SJCRH30 (cell line): ENCODE measurements around the gene LMTK3. TPM values are rescaled to one million over a fixed set of nuclear protein-coding genes. Genes with fewer than 3 reads are reported as not detected.
"Not testable (repeated sequence)": the region's sequence is repeated elsewhere in the genome, so short reads cannot be mapped to it uniquely, and the experiment has no call there.

Source experiments
- DNase-seq, 2 experiments: peaks; one replicate each; pipeline ENCODE4 v3.0.0-alpha.2; 2015 to 2020
- H3K27ac ChIP-seq: fragments of 250-450 bp; sonication (Bioruptor Pico); 2 replicates; pipeline ENCODE4 v1.5.1; 2020; ENCODE audit warnings: mild to moderate bottlenecking, moderate library complexity
- H3K27me3 ChIP-seq: fragments of 250-450 bp; sonication (Bioruptor Pico); 2 replicates; pipeline ENCODE4 v1.5.1; 2020; ENCODE audit warnings: mild to moderate bottlenecking, moderate library complexity
- H3K36me3 ChIP-seq: fragments of 250-450 bp; sonication (Bioruptor Pico); 2 replicates; pipeline ENCODE4 v1.5.1; 2020; ENCODE audit warnings: mild to moderate bottlenecking, moderate library complexity
- H3K4me1 ChIP-seq: fragments of 250-450 bp; sonication (Bioruptor Pico); 2 replicates; pipeline ENCODE4 v1.5.1; 2020; ENCODE audit warnings: mild to moderate bottlenecking, moderate library complexity
- H3K4me3 ChIP-seq: fragments of 250-450 bp; sonication (Bioruptor Pico); 2 replicates; pipeline ENCODE4 v1.5.1; 2020; ENCODE audit warnings: mild to moderate bottlenecking, moderate library complexity
- H3K9me3 ChIP-seq: fragments of 250-450 bp; sonication (Bioruptor Pico); replicated peaks from 2 replicates; pipeline ENCODE4 v1.5.1; 2020; ENCODE audit warnings: mild to moderate bottlenecking, moderate library complexity
- total RNA-seq: library from RNA; depleted of rRNA; stranded (reverse); fragments of >200 nt; shearing (Covaris generic); gene quantifications from 2 replicates; pipeline ENCODE4 v1.2.3, GENCODE V29; 2014

LMTK3 gene
- total RNA-seq, 1 experiment from 2014 or later = not detected

DNA sequence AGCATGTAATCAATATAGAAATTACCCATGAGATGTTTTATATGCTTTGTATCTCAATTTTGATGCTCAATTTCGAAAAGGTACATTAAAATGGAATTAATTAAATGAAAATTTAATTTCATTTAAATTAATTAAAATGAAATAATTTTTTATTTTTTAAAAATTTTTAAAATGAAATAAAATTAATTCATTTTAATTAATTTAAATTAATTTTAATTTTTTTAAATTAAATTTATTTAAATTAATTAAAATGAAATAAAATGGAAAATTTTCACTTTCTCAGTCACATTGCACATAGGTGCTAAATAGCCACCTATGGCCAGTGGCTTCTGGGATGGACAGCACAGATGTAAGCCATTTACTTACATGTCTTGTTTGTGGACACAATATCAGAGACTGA lies 36.1 kb upstream of the LMTK3 start:
- Histone ChIP-seq H3K27me3 (peaks cover 19% of the 10 kb centered on the region), H3K27ac (no peak overlapping the region), H3K9me3 (no peaks in the 10 kb centered on the region), H3K4me3 (no peak overlapping the region), H3K36me3 (no peaks in the 10 kb centered on the region), H3K4me1 (no peaks in the 10 kb centered on the region; the same call in 1 of the 2 replicates)
- DNase-seq = no peak

DNA sequence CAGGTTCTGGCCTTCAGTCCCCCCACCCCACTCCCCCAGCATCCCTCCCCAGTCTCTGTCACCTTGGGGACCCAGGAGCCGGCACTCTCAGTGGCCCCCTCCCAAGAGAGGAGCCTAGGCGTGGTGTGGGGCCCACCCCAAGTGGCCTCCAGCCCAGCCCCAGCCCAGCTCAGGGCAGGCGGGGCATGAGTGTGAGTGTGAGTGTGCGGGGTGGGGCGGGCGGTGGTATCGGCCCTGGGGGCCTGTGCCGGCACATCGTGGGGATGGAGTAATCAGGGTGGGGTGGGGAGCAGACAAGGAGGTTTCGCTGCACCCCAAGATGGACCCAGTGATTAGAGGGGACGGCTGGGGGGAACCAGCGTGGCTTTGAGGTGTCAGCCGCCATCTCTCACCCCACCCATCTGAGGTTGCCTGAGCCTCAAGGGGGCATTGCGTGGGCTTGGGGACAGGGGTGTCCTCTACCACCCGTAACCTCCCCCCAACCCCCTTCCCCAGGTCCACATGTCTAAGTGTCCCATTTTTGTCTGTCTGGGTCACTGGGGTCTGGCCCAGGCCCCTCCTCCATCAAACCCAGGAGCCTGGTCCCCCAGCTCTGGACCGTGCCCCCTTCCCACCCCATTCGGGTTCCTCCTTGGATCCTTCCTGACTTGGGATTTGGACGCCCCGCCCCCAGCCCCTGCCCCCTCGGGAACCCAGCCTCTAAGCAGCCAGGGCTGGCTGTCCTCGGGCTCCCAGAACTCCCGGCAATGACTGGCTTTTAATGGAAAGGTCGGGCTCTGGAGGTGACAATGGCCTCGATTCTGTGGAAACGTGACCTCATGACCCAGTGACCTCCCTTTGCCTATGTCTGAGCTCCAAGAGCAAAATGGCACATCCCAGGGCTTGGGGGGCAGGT lies 33.5 kb upstream of the LMTK3 start:
- no peak overlapping the region for H3K27ac ChIP-seq
- peaks cover 4% of the 10 kb centered on the region for H3K27me3 ChIP-seq
- DNase-seq = no peak
- H3K36me3 ChIP-seq = no peaks in the 10 kb centered on the region
- H3K4me1 ChIP-seq = no peaks in the 10 kb centered on the region; the same call in 1 of the 2 replicates
- no peaks in the 10 kb centered on the region for H3K9me3 ChIP-seq
- no peak overlapping the region for H3K4me3 ChIP-seq

DNA sequence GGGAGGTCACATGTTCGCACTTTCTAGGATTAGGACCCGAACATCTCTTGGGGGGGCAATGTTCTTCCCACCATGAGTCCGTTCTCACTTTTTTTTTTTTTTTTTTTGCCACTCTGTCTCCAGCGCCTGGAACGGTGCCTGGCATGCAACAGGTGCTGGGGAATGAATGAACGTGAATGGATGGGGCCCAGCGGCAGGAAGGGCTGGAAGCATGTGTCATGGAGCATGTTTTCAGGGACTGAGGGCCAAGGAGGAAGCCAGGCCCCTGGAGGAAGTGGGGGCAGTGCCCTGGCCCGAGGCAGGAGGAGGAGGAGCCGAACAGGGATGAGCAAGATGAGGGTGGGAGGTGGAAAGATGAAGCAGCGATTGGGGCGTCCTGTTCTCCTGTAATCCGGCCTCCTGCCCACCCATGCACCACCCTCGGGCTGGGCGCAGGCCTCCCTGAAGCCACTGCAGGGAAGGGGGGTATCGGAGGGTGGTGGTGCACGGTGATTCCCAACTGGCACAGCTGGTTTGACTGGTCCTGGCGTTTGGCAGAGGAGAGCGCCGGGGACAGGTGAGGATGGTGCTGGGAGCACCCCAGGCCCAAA lies 31.6 kb upstream of the LMTK3 start:
- H3K36me3 ChIP-seq = no peaks in the 10 kb centered on the region
- H3K4me1 ChIP-seq = no peaks in the 10 kb centered on the region; the same call in 1 of the 2 replicates
- H3K27ac ChIP-seq = no peak overlapping the region
- peak; percentile 67 to 68 for DNase-seq
- no peaks in the 10 kb centered on the region for H3K9me3 ChIP-seq
- H3K4me3 ChIP-seq = no peak overlapping the region
- peaks cover 1% of the 10 kb centered on the region; the same call in 1 of the 2 replicates for H3K27me3 ChIP-seq

DNA sequence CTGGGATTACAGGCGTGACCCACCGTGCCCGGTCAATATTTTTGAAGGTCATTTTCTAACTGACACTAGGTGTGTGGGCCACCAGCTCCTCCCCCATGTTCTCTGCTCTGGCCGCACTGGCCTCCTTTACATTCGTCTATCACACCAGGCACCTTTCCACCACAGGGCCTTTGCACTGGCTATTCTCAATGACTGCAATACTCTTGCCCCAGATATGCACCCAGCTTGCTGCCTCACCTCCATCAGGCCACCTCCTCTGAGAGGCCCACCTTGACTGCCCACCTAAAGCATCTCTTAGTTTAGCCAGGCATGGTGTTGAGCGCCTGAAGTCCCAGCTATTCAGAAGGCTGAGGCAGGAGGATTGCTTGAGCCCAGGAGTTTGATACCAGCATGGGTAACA lies 30.2 kb upstream of the LMTK3 start:
- no peak for DNase-seq
- Histone ChIP-seq H3K9me3 (no peaks in the 10 kb centered on the region), H3K4me3 (no peak overlapping the region), H3K27me3 (no peaks in the 10 kb centered on the region), H3K36me3 (no peaks in the 10 kb centered on the region), H3K27ac (no peak overlapping the region), H3K4me1 (no peaks in the 10 kb centered on the region; the same call in 1 of the 2 replicates)

DNA sequence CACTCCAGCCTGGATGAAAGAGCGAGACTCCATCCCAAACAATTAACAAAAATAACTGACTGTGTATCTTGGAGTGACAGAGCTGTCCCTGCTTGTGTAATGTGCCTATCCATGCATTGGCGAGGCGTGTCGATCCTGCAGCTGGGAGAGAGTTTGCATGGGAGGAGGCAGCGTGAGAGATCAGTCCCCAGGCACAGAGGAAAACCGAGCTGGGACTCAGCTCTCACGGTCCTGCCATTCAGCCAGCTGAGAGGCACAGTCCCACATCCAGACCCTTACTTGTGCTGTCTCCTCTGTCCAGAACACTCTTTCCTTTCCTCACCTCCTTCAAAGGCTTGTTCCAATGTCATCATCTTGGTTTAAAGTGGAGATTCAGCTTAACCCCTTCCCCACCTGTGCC lies 28.5 kb upstream of the LMTK3 start:
- no peak for DNase-seq
- no peaks in the 10 kb centered on the region for H3K36me3 ChIP-seq

DNA sequence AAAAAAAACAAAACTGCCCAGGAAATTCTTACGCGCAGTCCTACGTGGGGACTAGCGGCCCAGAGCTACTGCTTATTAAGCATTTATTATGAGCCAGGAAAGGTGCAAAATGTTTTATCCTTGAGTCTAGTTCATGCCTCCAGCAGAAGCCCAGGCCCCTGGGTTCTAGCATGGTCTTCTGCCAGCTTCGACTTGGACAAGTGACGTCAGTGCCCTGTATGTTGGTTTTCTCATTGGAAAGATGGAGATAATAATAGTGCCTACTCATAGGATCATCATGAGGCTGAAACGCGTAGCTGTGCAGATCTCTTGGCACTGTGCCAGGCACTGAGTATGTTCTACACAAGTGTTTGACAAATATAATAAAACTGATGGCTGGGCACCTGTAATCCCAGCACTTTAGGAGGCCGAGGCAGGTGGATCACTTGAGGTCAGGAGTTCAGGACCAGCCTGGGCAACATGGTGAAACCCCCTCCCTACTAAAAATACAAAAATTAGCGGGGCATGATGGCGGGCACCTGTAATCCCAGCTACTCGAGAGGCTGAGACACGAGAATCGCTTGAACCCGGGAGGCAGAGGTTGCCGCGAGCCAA lies 28.0 kb upstream of the LMTK3 start:
- peak; percentile 36 to 56 for DNase-seq
- no peaks in the 10 kb centered on the region for H3K9me3 ChIP-seq
- H3K36me3 ChIP-seq = no peaks in the 10 kb centered on the region
- no peak overlapping the region for H3K4me3 ChIP-seq
- H3K27me3 ChIP-seq = peaks cover 2% of the 10 kb centered on the region; the same call in 1 of the 2 replicates
- no peaks in the 10 kb centered on the region; the same call in 1 of the 2 replicates for H3K4me1 ChIP-seq
- no peak overlapping the region for H3K27ac ChIP-seq

More for the DNA sequence above, 28.5 kb upstream of the LMTK3 start:
- no peak overlapping the region for H3K4me3 ChIP-seq
- H3K9me3 ChIP-seq = no peaks in the 10 kb centered on the region
- H3K4me1 ChIP-seq = no peaks in the 10 kb centered on the region; the same call in 1 of the 2 replicates
- no peaks in the 10 kb centered on the region for H3K27me3 ChIP-seq
- no peak overlapping the region for H3K27ac ChIP-seq

DNA sequence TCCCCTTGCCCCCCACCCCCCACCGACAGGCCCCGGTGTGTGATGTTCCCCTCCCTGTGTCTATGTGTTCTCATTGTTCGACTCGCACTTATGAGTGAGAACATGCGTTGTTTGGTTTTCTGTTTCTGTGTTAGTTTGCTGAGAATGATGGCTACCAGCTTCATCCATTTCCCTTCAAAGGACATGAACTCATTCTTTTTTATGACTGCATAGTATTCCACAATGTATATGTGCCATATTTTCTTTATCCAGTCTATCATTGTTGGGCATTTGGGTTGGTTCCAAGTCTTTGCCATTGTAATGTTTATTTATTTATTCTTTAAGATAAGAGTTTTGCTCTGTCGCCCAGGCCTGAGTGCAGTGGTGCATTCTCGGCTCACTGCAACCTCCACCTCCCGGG lies 26.4 kb upstream of the LMTK3 start:
- H3K4me1 ChIP-seq, DNase-seq, H3K4me3 ChIP-seq, H3K27ac ChIP-seq, H3K9me3 ChIP-seq, H3K36me3 ChIP-seq, H3K27me3 ChIP-seq: not testable (repeated sequence)

DNA sequence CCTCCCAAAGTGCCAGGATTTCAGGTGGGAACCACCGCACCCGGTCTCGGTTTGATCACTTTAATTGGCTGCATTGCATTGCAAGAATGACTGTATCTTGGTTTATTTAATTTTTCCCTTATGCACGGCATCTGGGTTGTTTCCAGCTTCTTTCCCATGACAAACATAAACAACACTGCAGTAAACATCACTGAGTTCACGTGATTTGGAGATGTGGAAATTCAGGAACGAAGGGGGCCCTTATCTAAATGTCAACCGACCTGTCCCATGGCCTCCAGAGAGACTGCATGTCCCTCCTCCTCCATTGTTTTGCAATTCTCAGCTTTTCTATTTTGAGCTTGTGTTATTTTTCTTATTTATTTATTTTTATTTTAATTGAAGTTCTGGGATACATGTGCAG lies 25.9 kb upstream of the LMTK3 start:
- H3K9me3 ChIP-seq = no peaks in the 10 kb centered on the region
- H3K27me3 ChIP-seq = peaks cover 10% of the 10 kb centered on the region; the same call in 1 of the 2 replicates
- H3K36me3 ChIP-seq = no peaks in the 10 kb centered on the region
- no peak overlapping the region for H3K27ac ChIP-seq
- DNase-seq = no peak
- H3K4me3 ChIP-seq = no peak overlapping the region
- no peaks in the 10 kb centered on the region for H3K4me1 ChIP-seq

DNA sequence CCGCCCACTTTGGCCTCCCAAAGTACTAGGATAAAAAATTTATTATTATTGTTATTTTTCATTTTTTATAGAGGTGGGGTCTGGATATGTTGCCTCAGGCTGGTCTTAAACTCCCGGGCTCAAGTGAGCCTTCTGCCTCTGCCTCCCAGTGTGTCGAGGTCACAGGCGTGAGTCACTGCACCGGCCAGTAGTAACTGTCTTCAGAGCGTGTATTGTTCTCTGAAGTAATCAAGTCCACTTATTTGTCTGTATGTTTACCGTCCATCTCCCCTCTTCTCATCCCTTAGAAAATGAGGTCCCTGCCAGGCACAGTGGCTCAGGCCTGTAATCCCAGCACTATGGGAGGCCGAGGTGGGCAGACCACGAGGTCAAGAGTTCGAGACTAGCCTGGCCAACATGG lies 22.1 kb upstream of the LMTK3 start:
- peaks cover 10% of the 10 kb centered on the region; the same call in 1 of the 2 replicates for H3K27me3 ChIP-seq
- H3K4me3 ChIP-seq = no peak overlapping the region
- H3K9me3 ChIP-seq = no peaks in the 10 kb centered on the region
- H3K4me1 ChIP-seq = no peaks in the 10 kb centered on the region
- no peak for DNase-seq
- no peaks in the 10 kb centered on the region for H3K36me3 ChIP-seq
- no peak overlapping the region for H3K27ac ChIP-seq

DNA sequence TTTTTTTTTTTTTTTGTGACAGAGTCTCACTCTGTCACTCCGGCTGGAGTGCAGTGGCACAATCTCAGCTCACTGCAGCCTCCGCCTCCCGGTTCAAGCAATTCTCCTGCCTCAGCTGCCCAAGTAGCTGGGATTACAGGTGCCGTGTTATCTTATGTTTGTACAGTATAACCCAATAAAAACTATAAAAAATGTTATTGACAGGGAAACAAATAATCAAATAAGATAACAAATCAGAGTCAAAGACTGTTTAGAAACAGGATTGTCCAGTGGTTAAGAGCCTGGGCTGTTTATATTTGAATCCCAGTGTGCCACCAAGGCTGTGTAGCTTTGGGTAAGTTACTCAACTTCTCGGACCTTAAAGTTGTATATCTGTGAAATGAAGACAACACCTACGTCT lies 19.1 kb upstream of the LMTK3 start:
- Histone ChIP-seq H3K4me1 (no peaks in the 10 kb centered on the region), H3K36me3 (no peaks in the 10 kb centered on the region), H3K27me3 (peaks cover 10% of the 10 kb centered on the region; the same call in 1 of the 2 replicates), H3K4me3 (no peak overlapping the region), H3K27ac (no peak overlapping the region), H3K9me3 (no peaks in the 10 kb centered on the region)
- DNase-seq = no peak

DNA sequence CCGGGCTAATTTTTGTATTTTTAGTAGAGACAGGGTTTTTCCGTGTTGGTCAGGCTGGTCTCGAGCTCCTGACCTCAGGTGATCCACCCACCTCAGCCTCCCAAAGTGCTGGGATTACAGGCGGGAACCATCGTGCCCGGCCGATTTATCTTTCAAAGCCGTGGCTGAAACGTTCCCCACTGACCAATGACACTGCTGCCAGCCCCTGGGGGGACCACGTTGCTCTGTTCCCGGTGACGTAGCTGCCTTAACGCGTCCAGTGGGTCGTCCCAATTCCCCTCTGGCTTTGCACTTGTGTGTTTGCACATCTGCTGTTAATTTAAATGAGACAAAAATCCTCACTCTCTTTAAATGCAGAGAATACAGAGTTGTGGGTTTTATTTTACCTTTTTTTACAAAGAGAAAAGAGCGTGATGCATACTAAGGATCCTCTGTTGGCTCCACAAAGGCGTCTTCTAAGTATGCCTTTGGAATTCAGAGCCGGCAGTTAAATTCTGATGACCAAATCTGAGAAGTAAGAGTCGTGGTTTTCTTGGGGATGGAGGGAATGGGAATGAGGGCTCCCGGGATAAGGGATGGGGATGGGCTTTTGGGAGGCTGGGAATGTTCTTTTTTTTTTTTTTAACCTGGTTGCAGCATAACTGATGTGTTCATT lies 18.6 kb upstream of the LMTK3 start:
- Histone ChIP-seq H3K4me1 (no peaks in the 10 kb centered on the region), H3K27me3 (peaks cover 10% of the 10 kb centered on the region; the same call in 1 of the 2 replicates), H3K36me3 (no peaks in the 10 kb centered on the region), H3K4me3 (no peak overlapping the region), H3K9me3 (no peaks in the 10 kb centered on the region), H3K27ac (no peak overlapping the region)
- no peak for DNase-seq

DNA sequence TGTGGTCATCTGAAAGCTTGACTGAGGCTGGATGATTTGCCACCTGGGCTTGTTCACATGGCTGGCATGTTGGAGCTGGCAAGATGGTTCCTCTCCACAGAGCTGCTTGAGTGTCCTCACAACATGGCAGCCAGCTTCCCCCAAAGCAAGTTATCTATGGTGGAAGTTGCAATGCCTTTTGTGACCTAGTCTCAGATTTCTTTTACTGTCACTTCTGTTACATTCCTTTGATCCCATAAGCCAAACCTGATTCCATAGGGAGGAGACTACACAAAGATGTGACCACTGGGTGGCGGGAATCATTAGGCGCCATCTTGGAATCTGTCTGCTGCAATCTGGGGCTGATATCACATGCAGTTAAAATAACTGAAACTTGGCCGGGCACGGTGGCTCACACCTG lies 17.5 kb upstream of the LMTK3 start:
- Histone ChIP-seq H3K27ac (no peak overlapping the region), H3K4me3 (no peak overlapping the region), H3K27me3 (peaks cover 3% of the 10 kb centered on the region; the same call in 1 of the 2 replicates), H3K4me1 (no peaks in the 10 kb centered on the region), H3K9me3 (no peaks in the 10 kb centered on the region), H3K36me3 (no peaks in the 10 kb centered on the region)
- DNase-seq = no peak

DNA sequence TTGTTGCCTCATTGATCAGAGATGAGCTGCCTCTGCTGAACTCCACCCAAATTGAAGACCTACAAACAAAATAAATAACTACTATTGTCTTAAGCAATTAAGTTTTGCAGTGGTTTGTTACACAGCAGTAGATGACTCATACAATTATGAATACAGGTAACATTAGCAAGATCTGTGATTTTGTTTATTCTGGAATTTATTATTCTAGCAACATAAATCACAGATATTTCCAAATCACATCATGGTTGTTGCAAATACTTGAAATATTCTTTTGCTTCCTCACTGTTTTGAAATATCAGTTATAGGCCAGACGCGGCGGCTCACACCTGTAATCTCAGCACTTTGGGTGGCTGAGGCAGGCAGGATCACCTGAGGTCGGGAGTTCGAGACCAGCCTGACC lies 13.1 kb upstream of the LMTK3 start:
- no peak overlapping the region for H3K4me3 ChIP-seq
- no peak overlapping the region for H3K27ac ChIP-seq
- no peaks in the 10 kb centered on the region for H3K27me3 ChIP-seq
- no peaks in the 10 kb centered on the region for H3K4me1 ChIP-seq
- H3K9me3 ChIP-seq = no peaks in the 10 kb centered on the region
- no peaks in the 10 kb centered on the region for H3K36me3 ChIP-seq
- no peak for DNase-seq

DNA sequence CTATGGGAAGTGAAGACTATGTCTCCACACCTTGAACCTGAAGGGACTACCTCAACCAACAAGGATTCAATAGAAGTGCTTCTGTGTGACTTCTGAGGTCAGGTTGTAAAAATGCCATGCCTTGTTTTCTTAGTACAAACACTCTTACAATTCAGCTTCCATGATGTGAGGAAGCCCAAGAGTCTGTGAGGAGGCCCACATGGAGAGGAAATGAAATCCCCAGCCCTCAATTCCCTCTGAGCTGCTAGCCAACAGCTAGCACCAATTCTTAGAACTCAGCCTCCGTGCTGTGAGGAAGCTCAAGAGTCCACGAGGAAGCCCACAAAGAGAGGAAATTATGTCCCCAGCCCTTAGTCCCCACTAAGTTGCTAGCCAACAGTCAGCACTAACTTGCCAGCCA lies 12.6 kb upstream of the LMTK3 start:
- Histone ChIP-seq H3K27ac (no peak overlapping the region), H3K4me3 (no peak overlapping the region), H3K27me3 (no peaks in the 10 kb centered on the region), H3K36me3 (no peaks in the 10 kb centered on the region), H3K9me3 (no peaks in the 10 kb centered on the region), H3K4me1 (no peaks in the 10 kb centered on the region)
- DNase-seq = no peak

DNA sequence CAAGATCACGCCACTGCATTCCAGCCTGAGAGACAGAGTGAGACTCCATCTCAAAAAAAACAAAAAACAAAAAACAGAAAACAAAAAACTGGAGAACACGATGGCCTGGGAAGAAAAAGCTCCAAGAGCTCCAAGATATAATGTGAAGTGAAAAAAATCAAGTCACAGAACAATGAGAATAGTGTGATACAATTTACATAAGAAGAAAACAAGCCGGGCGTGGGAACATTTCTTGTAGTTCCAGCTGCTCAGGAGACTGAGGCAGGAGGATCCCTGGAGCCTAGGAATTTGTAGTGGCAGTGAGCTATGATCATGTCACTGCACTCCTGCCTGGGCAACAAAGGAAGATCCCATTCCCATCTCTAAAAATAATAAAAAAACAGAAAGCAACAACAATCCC lies 8.5 kb upstream of the LMTK3 start:
- Histone ChIP-seq H3K36me3 (no peaks in the 10 kb centered on the region), H3K27me3 (no peaks in the 10 kb centered on the region), H3K4me1 (no peaks in the 10 kb centered on the region), H3K27ac (no peak overlapping the region), H3K4me3 (no peak overlapping the region), H3K9me3 (no peaks in the 10 kb centered on the region)
- no peak for DNase-seq
